DMS153 treated with DMSO at 0.1 percent for 48 hours (cell line): ENCODE data around the gene CFAP299.

Experiments
- DNase-seq: peaks from one replicate; lab custom pipeline; 2025; ENCODE audit not compliant: unreplicated experiment; lab: John Stamatoyannopoulos, UW

The CFAP299 gene

GRCh38 chr4:80387390-80388283 is 52.1 kb downstream of the CFAP299 start:
- no peak for DNase-seq

GRCh38 chr4:80388284-80388607 is 52.7 kb downstream of the CFAP299 start:
- DNase-seq, result no peak

- no peak for DNase-seq
Observed at GRCh38 chr4:80390178-80390577, 54.6 kb downstream of the CFAP299 start.

GRCh38 chr4:80393246-80393969 is 57.9 kb downstream of the CFAP299 start:
- DNase-seq, result no peak

- DNase-seq, result no peak
Observed at GRCh38 chr4:80393970-80394250, 58.4 kb downstream of the CFAP299 start.

- DNase-seq, result no peak
Observed at GRCh38 chr4:80407246-80407645, 71.7 kb downstream of the CFAP299 start.

GRCh38 chr4:80409809-80410208 is 74.3 kb downstream of the CFAP299 start:
- no peak for DNase-seq

GRCh38 chr4:80412322-80412721 is 76.8 kb downstream of the CFAP299 start:
- DNase-seq, result no peak

- DNase-seq, result no peak
Observed at GRCh38 chr4:80413086-80413485, 77.6 kb downstream of the CFAP299 start.

- DNase-seq, result no peak
Observed at GRCh38 chr4:80417019-80417418, 81.5 kb downstream of the CFAP299 start.

- DNase-seq, result no peak
Observed at GRCh38 chr4:80419946-80420345, 84.4 kb downstream of the CFAP299 start.

GRCh38 chr4:80420638-80421037 is 85.1 kb downstream of the CFAP299 start:
- DNase-seq, result no peak

- no peak for DNase-seq
Observed at GRCh38 chr4:80422727-80423404, 87.3 kb downstream of the CFAP299 start.

- no peak for DNase-seq
Observed at GRCh38 chr4:80423553-80424224, 88.2 kb downstream of the CFAP299 start.

GRCh38 chr4:80424225-80424581 is 88.7 kb downstream of the CFAP299 start:
- DNase-seq, result no peak

GRCh38 chr4:80425124-80426100 is 89.9 kb downstream of the CFAP299 start:
- no peak for DNase-seq

- DNase-seq, result no peak
Observed at GRCh38 chr4:80431203-80431965, 95.9 kb downstream of the CFAP299 start.

GRCh38 chr4:80434238-80434637 is 98.7 kb downstream of the CFAP299 start:
- DNase-seq, result no peak

GRCh38 chr4:80438016-80438415 is 102.5 kb downstream of the CFAP299 start:
- DNase-seq, result no peak
